Loucy (cell line): ENCODE data around the gene SPATA9.

Experiments
- H2AFZ ChIP-seq: fragments of 200-600 bp; sonication (generic); 2 replicates; pipeline ENCODE4 v1.6.0; 2016; ENCODE audit warnings: antibody characterized with exemption, mild to moderate bottlenecking, low read length, moderate library complexity
- H3F3A ChIP-seq: fragments of 200-600 bp; 2 replicates; pipeline ENCODE4 v1.6.0; 2016; ENCODE audit warnings: antibody characterized with exemption, low read depth, mild to moderate bottlenecking
- H3K27me3 ChIP-seq: fragments of 200-600 bp; sonication (generic); 2 replicates; pipeline ENCODE4 v1.6.1; 2014; ENCODE audit warnings: low read length, mild to moderate bottlenecking; ENCODE audit not compliant: insufficient read depth, poor library complexity, severe bottlenecking
- H3K36me3 ChIP-seq: fragments of 200-600 bp; sonication (generic); 2 replicates; pipeline ENCODE4 v1.6.1; 2016; ENCODE audit warnings: low read length; ENCODE audit not compliant: insufficient read depth
- H3K4me1 ChIP-seq: fragments of 200-600 bp; sonication (generic); 2 replicates; pipeline ENCODE4 v1.5.1; 2014; ENCODE audit warnings: low read length, mild to moderate bottlenecking; ENCODE audit not compliant: insufficient read depth, poor library complexity, severe bottlenecking
- H3K4me2 ChIP-seq: fragments of 200-600 bp; sonication (generic); 2 replicates; pipeline ENCODE4 v1.6.0; 2014; ENCODE audit warnings: antibody characterized with exemption, low read length, low read depth, mild to moderate bottlenecking; ENCODE audit not compliant: poor library complexity, severe bottlenecking
- H3K4me3 ChIP-seq: fragments of 200-600 bp; sonication (generic); 2 replicates; pipeline ENCODE4 v1.5.1; 2014; ENCODE audit warnings: low read length, mild to moderate bottlenecking, mixed read lengths; ENCODE audit not compliant: poor library complexity, severe bottlenecking
- H3K79me2 ChIP-seq: fragments of 200-600 bp; sonication (generic); 2 replicates; pipeline ENCODE4 v1.6.1; 2014; ENCODE audit warnings: low read length; ENCODE audit not compliant: insufficient read depth
- H3K9ac ChIP-seq: fragments of 200-600 bp; sonication (generic); 2 replicates; pipeline ENCODE4 v1.6.0; 2014; ENCODE audit warnings: mild to moderate bottlenecking, low read depth, low read length, moderate library complexity; ENCODE audit not compliant: poor library complexity, severe bottlenecking
- H3K9me2 ChIP-seq: fragments of 200-600 bp; sonication (generic); replicated peaks from 2 replicates; pipeline ENCODE4 v1.6.1; 2016; ENCODE audit warnings: low read depth, low read length, mixed read lengths
- H3K9me3 ChIP-seq: fragments of 200-600 bp; sonication (generic); 2 replicates; pipeline ENCODE4 v1.6.1; 2014; ENCODE audit warnings: mild to moderate bottlenecking, antibody characterized with exemption, low read length, low read depth; ENCODE audit not compliant: insufficient read depth
- H4K20me1 ChIP-seq: fragments of 200-600 bp; sonication (generic); 2 replicates; pipeline ENCODE4 v1.6.0; 2014; ENCODE audit warnings: antibody characterized with exemption, low read length, mild to moderate bottlenecking; ENCODE audit not compliant: insufficient read depth, poor library complexity, severe bottlenecking
- EZH2phosphoT487 ChIP-seq: fragments of 200-600 bp; IDR thresholded peaks from 2 replicates; pipeline ENCODE4 v1.6.1; 2018; ENCODE audit warnings: antibody characterized with exemption, mild to moderate bottlenecking, moderate library complexity, borderline replicate concordance
- TF ChIP-seq, protein P1 (sequence below): fragments of 200-600 bp; sonication (generic); conservative IDR thresholded peaks from 2 replicates; pipeline ENCODE4 v1.5.1; 2014; ENCODE audit warnings: mild to moderate bottlenecking, antibody characterized with exemption, low read length

The SPATA9 gene

GRCh38 chr5:95628933-95629332 lies 53.9 kb downstream of the SPATA9 start:
- Histone ChIP-seq H3K4me2 (no peak overlapping the region), H3K9ac (no peak overlapping the region), H3K79me2 (no peaks in the 10 kb centered on the region), H3F3A (0 out of 2 replicates have a peak, but pooled peaks cover 3% of the 10 kb centered on the region), H3K36me3 (no peaks in the 10 kb centered on the region), H4K20me1 (no peaks in the 10 kb centered on the region), H3K9me2 (no peaks in the 10 kb centered on the region), H3K4me3 (no peak overlapping the region), H3K9me3 (no peaks in the 10 kb centered on the region), H2AFZ (no peak overlapping the region), H3K27me3 (no peaks in the 10 kb centered on the region), H3K4me1 (peaks cover 32% of the 10 kb centered on the region)
- TF ChIP-seq, protein P1, sequence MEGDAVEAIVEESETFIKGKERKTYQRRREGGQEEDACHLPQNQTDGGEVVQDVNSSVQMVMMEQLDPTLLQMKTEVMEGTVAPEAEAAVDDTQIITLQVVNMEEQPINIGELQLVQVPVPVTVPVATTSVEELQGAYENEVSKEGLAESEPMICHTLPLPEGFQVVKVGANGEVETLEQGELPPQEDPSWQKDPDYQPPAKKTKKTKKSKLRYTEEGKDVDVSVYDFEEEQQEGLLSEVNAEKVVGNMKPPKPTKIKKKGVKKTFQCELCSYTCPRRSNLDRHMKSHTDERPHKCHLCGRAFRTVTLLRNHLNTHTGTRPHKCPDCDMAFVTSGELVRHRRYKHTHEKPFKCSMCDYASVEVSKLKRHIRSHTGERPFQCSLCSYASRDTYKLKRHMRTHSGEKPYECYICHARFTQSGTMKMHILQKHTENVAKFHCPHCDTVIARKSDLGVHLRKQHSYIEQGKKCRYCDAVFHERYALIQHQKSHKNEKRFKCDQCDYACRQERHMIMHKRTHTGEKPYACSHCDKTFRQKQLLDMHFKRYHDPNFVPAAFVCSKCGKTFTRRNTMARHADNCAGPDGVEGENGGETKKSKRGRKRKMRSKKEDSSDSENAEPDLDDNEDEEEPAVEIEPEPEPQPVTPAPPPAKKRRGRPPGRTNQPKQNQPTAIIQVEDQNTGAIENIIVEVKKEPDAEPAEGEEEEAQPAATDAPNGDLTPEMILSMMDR = no peak
- TF ChIP-seq EZH2phosphoT487 = no peak

DNA sequence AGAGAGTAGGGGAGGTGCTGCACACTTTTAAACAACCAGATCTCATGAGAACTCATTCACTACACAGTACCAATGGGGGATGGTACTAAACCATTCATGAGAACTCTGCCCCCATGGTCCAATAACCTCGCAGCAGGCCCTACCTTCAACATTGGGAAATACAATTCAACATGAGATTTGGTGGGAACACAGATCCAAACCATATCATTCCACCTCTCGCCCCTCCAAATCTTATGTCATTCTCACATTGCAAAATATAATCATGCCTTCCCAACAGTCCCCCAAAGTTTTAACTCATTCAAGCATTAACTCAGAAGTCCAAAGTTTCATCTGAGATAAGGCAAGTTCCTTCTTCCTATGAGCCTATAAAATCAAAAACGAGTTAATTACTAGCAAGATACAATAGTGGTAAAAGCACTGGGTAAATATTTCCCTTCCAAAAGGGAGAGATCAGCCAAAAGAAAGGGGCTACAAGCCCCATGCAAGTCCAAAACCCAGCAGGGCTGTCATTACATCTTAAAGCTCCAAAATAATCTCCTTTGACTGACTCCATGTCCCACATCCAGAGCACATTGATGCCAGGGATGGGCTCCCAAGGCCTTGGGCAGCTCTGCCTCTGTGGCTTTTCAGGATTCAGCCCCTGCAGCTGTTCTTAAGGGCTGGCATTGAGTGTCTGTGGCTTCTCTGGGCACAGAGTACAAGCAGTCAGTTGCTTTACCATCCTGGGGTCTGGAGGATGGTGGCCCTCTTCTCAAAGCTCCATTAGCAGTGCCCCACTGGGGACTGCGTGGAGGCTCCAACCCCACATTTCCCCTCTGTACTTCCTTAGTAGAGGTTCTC lies 54.6 kb downstream of the SPATA9 start:
- H3K4me1 ChIP-seq = peaks cover 35% of the 10 kb centered on the region
- H3K36me3 ChIP-seq = no peaks in the 10 kb centered on the region
- no peak overlapping the region for H3K9ac ChIP-seq
- H3K4me2 ChIP-seq = no peak overlapping the region
- TF ChIP-seq, protein P1 = no peak
- no peak for TF ChIP-seq EZH2phosphoT487
- H4K20me1 ChIP-seq = no peaks in the 10 kb centered on the region
- no peak overlapping the region for H2AFZ ChIP-seq
- no peaks in the 10 kb centered on the region for H3K79me2 ChIP-seq
- no peaks in the 10 kb centered on the region for H3K9me2 ChIP-seq
- H3F3A ChIP-seq = 0 out of 2 replicates have a peak, but pooled peaks cover 1% of the 10 kb centered on the region
- H3K4me3 ChIP-seq = no peak overlapping the region
- H3K9me3 ChIP-seq = no peaks in the 10 kb centered on the region
- H3K27me3 ChIP-seq = no peaks in the 10 kb centered on the region

GRCh38 chr5:95626701-95627100 lies 56.1 kb downstream of the SPATA9 start:
- Histone ChIP-seq H4K20me1 (no peaks in the 10 kb centered on the region), H3F3A (peaks cover 13% of the 10 kb centered on the region), H3K9ac (no peak overlapping the region), H3K9me2 (no peaks in the 10 kb centered on the region), H3K36me3 (no peaks in the 10 kb centered on the region), H3K4me2 (no peak overlapping the region), H3K4me1 (peaks cover 38% of the 10 kb centered on the region), H3K27me3 (no peaks in the 10 kb centered on the region), H3K4me3 (no peak overlapping the region), H3K9me3 (no peaks in the 10 kb centered on the region), H3K79me2 (no peaks in the 10 kb centered on the region), H2AFZ (no peak overlapping the region)
- TF ChIP-seq EZH2phosphoT487 = no peak
